HepG2 (cell line): ENCODE data around the gene CST11. TPM values are rescaled to one million over a fixed set of nuclear protein-coding genes. Genes with fewer than 3 reads are reported as not detected.

Experiments used
- ATAC-seq: fragments of 200-7000 bp; cut with Tn5 transposase; 3 replicates; pipeline ENCODE4 v1.9.1; 2020; ENCODE audit warnings: mild to moderate bottlenecking, moderate library complexity
- BruUV-seq: library from RNA; stranded (reverse); fragments of 400-500 nt; replicated peaks from 2 replicates; lab custom pipeline; 2021; lab: Mats Ljungman, UMichigan
- CTCF ChIA-PET: fragments of 300-600 bp; formaldehyde crosslinking; extraction: SDS; loops from one replicate; lab custom pipeline; 2021; ENCODE audit warnings: low total read pairs, inconsistent platforms, low intra/inter-chr PET ratio; lab: Yijun Ruan, JAX
- POLR2A ChIA-PET: fragments of 350-600 bp; sonication (Branson Sonifier 250); formaldehyde crosslinking; loops from one replicate; lab custom pipeline; 2020; ENCODE audit warnings: antibody characterized with exemption, inconsistent platforms; lab: Yijun Ruan, JAX
- DNase-seq: peaks from one replicate; pipeline ENCODE4 v3.0.0-alpha.2; 2015; ENCODE audit warnings: low spot score
- FAIRE-seq: peaks from 3 replicates; lab custom pipeline; 2011; peaks lifted over from hg19 to GRCh38; lab: Jason Lieb, UNC
- H2AFZ ChIP-seq: one replicate; pipeline ENCODE4 v1.6.1; 2011; ENCODE audit warnings: low read length, inconsistent platforms
- H3K27ac ChIP-seq: fragments of 300-600 bp; 3 replicates; pipeline ENCODE4 v1.8.0; 2011; ENCODE audit warnings: mixed run types, mild to moderate bottlenecking, mixed read lengths, low read length, inconsistent platforms; ENCODE audit not compliant: insufficient read depth; ENCODE audit errors: extremely low read length
- H3K27me3 ChIP-seq, 2 experiments: fragments of 200-600 bp in 1 of 2; 2 replicates in 1 of 2; 3 replicates in 1 of 2; pipeline versions ENCODE4 v1.6.0 to v1.8.0; 2011; ENCODE audit warnings: low read length in 2 of 2, mild to moderate bottlenecking in 2 of 2, moderate library complexity in 2 of 2, inconsistent platforms in 1 of 2; ENCODE audit not compliant: insufficient read depth in 2 of 2, control insufficient read depth in 1 of 2
- H3K36me3 ChIP-seq, 2 experiments: fragments of 200-600 bp in 1 of 2; replicated peaks in 1 of 2; 2 replicates in 1 of 2; 3 replicates in 1 of 2; pipeline versions ENCODE4 v1.5.1 to v1.8.0; 2011; ENCODE audit warnings: low read length in 2 of 2, inconsistent platforms in 1 of 2; ENCODE audit not compliant: insufficient read depth in 2 of 2, control insufficient read depth in 1 of 2
- H3K4me1 ChIP-seq: 2 replicates; pipeline ENCODE4 v1.5.1; 2012; ENCODE audit warnings: low read length, inconsistent platforms; ENCODE audit not compliant: insufficient read depth
- H3K4me2 ChIP-seq: 2 replicates; pipeline ENCODE4 v1.6.0; 2011; ENCODE audit warnings: low read depth, low read length, inconsistent platforms
- H3K4me3 ChIP-seq, 3 experiments: fragments of 200-600 bp in 1 of 3; sonication (generic), shearing (Covaris generic) in 1 of 3; replicated peaks in 1 of 3; 2 replicates each; pipeline ENCODE4 v1.5.1; 2011 to 2016; ENCODE audit warnings: low read length in 3 of 3, inconsistent platforms in 2 of 3, low read depth in 2 of 3, mild to moderate bottlenecking in 2 of 3, control low read depth in 1 of 3, mixed read lengths in 1 of 3; ENCODE audit not compliant: insufficient read depth in 1 of 3
- H3K79me2 ChIP-seq: one replicate; pipeline ENCODE4 v1.6.1; 2011; ENCODE audit warnings: low read length, inconsistent platforms; ENCODE audit not compliant: insufficient read depth
- H3K9ac ChIP-seq: 2 replicates; pipeline ENCODE4 v1.6.0; 2011; ENCODE audit warnings: mild to moderate bottlenecking, low read depth, low read length, inconsistent platforms; ENCODE audit not compliant: insufficient read depth
- H3K9me3 ChIP-seq: 2 replicates; pipeline ENCODE4 v1.5.1; 2012; ENCODE audit warnings: mild to moderate bottlenecking, low read length
- H4K20me1 ChIP-seq: 2 replicates; pipeline ENCODE4 v1.6.0; 2011; ENCODE audit warnings: inconsistent platforms, mild to moderate bottlenecking, low read length, moderate library complexity; ENCODE audit not compliant: insufficient read depth
- BHLHE40 ChIP-seq: IDR thresholded peaks from 2 replicates; pipeline ENCODE4 v1.6.1; 2011; ENCODE audit warnings: low read length, improper control_type of control experiment
- CC2D1A ChIP-seq: sonication (generic); formaldehyde crosslinking; IDR thresholded peaks from 2 replicates; pipeline ENCODE4 v1.8.1; 2023; ENCODE audit warnings: mild to moderate bottlenecking, missing genetic modification reagents
- LBX2 ChIP-seq: sonication (generic); formaldehyde crosslinking; IDR thresholded peaks from 2 replicates; pipeline ENCODE4 v1.5.0; 2020; ENCODE audit warnings: missing genetic modification reagents, mild to moderate bottlenecking, borderline replicate concordance
- MAFG ChIP-seq: sonication (generic); formaldehyde crosslinking; IDR thresholded peaks from 2 replicates; pipeline ENCODE4 v1.5.1; 2020; ENCODE audit warnings: mild to moderate bottlenecking, missing genetic modification reagents
- MAX ChIP-seq: IDR thresholded peaks from 2 replicates; pipeline ENCODE4 v1.6.1; 2012; ENCODE audit warnings: inconsistent platforms
- NFKB2 ChIP-seq: sonication (generic); formaldehyde crosslinking; IDR thresholded peaks from 2 replicates; pipeline ENCODE4 v1.4.0; 2020; ENCODE audit warnings: missing genetic modification reagents, borderline replicate concordance
- SKIL ChIP-seq: sonication (generic); formaldehyde crosslinking; IDR thresholded peaks from 2 replicates; pipeline ENCODE4 v1.8.0; 2022; ENCODE audit warnings: missing genetic modification reagents, mild to moderate bottlenecking, moderate library complexity, borderline replicate concordance
- SSRP1 ChIP-seq: IDR thresholded peaks from 2 replicates; pipeline ENCODE4 v1.6.1; 2016; ENCODE audit warnings: control low read depth
- TAF15 ChIP-seq: fragments of 200-400 bp; formaldehyde crosslinking; IDR thresholded peaks from one replicate; pipeline ENCODE4 v1.6.1; 2018; ENCODE audit warnings: mild to moderate bottlenecking, low read depth, low read length; ENCODE audit not compliant: poor library complexity, severe bottlenecking
- TBL1XR1 ChIP-seq: fragments of 150-350 bp; IDR thresholded peaks from 2 replicates; pipeline ENCODE4 v1.6.1; 2014; ENCODE audit warnings: borderline replicate concordance, low read length; ENCODE audit not compliant: partially characterized antibody
- ZXDC ChIP-seq: sonication (generic); formaldehyde crosslinking; IDR thresholded peaks from 2 replicates; pipeline ENCODE4 v1.5.0; 2020; ENCODE audit warnings: mild to moderate bottlenecking, missing genetic modification reagents
- WGBS: methylation state at CpG from one replicate; pipeline ENCODE4 v1.1.6; 2017; ENCODE audit warnings: low lambda C conversion rate; 5-methylcytosine and 5-hydroxymethylcytosine counted together
- in situ Hi-C: cut with HindIII; loops from 2 replicates; pipeline ENCODE4 v1.10.0; 2017; ENCODE audit warnings: low pct_unique_long_range_greater_than_20kb; ENCODE audit not compliant: extremely low pct_ligation_motif_present
- intact Hi-C: fragments of 100-400 bp; cut with micrococcal nuclease; formaldehyde crosslinking; loops from one replicate; pipeline ENCODE4 v1.10.0; 2022; ENCODE audit not compliant: unreplicated experiment
- polyA plus RNA-seq, 8 experiments: library from polyadenylated mRNA; depleted of rRNA in 3 of 8; stranded (reverse) in 7 of 8; unstranded in 1 of 8; fragments of >200 nt; fragmentation: Illumina TruSeq in 4 of 8; extraction: Trizol in 4 of 8; gene quantifications; 2 replicates each; pipeline versions ENCODE4 v1.2.1 to v1.2.3, GENCODE V29; 2011 to 2016; ENCODE audit warnings: low read depth in 4 of 8, missing spikeins in 1 of 8, mixed read lengths in 1 of 8; ENCODE audit not compliant: insufficient read depth in 1 of 8
- total RNA-seq, 5 experiments: library from RNA; depleted of rRNA; stranded (reverse); fragments of >200 nt; fragmentation: Illumina TruSeq; extraction: Trizol; gene quantifications; 2 replicates each; pipeline ENCODE4 v1.2.3, GENCODE V29; 2016; ENCODE audit warnings: low read depth in 1 of 5

The CST11 gene
- total and polyA plus RNA-seq, 2 of the 13 experiments (the other 11 are each of a cell fraction or from before 2014, with no cell fraction given): not detected

- CTCF ChIA-PET: no interaction called here
- TF ChIP-seq TAF15 (no peak), MAFG (CRISPR knock-in tag) (no peak), MAX (no peak), BHLHE40 (no peak), NFKB2 (CRISPR knock-in tag) (no peak), CC2D1A (no peak), SKIL (CRISPR knock-in tag) (no peak), LBX2 (CRISPR knock-in tag) (no peak), ZXDC (CRISPR knock-in tag) (no peak), SSRP1 (CRISPR knock-in tag) (no peak), TBL1XR1 (no peak)
- TF ChIP-seq, all 625 proteins: peak for 0
- no peak for FAIRE-seq
- no peak for ATAC-seq
- Histone ChIP-seq H3K4me2 (no peak overlapping the region), H3K4me3 (no peak overlapping the region), H3K9me3 (no peaks in the 10 kb centered on the region), H3K4me1 (peaks cover 16% of the 10 kb centered on the region), H3K79me2 (no peaks in the 10 kb centered on the region), H3K27me3 (no peaks in the 10 kb centered on the region), H3K27ac (no peak overlapping the region), H3K9ac (no peak overlapping the region), H3K36me3 (no peaks in the 10 kb centered on the region), H4K20me1 (no peaks in the 10 kb centered on the region), H2AFZ (no peak overlapping the region)
- no TSS peak for BruUV-seq
- 9% methylated on average over 4 of the region's 4 CpGs for WGBS
- in situ Hi-C loops (no loop called here), intact Hi-C loops (no loop called here)
- no peak for DNase-seq
- POLR2A ChIA-PET: no interaction called here
Observed at GRCh38 chr20:23479043-23479442, 26.4 kb upstream of the CST11 start.
